HuH-7 (cell line): Measurements from ENCODE around the gene UHMK1.

Source experiments
- DNase-seq: peaks from one replicate; pipeline ENCODE4 v3.0.0; 2011; ENCODE audit warnings: low spot score

UHMK1 gene

GRCh38 chr1:162530307-162530987 is 32.8 kb downstream of the UHMK1 start:
- no peak for DNase-seq

GRCh38 chr1:162530988-162531319 is 33.3 kb downstream of the UHMK1 start:
- no peak for DNase-seq

DNA sequence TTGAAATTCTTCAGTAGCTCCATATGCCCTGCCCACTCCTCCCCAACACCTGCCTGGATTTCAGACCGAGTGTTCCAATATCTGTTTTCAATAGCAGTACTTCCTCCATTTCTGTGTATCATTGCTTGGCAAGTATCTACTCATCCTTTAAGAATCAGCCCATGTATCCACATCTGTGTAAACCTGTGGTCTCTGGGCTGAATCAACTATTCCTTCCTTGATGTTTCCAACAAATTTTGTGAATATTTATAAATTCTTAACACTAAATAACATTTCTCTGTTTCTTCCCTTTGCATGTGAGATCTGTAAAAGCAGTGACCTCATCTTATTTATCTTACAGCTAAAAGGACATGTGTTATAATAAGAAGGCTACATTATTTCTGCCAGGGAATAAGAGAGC is 37.9 kb downstream of the UHMK1 start:
- DNase-seq: no peak

- DNase-seq: no peak
Observed at GRCh38 chr1:162536511-162536910, 38.9 kb downstream of the UHMK1 start.

DNA sequence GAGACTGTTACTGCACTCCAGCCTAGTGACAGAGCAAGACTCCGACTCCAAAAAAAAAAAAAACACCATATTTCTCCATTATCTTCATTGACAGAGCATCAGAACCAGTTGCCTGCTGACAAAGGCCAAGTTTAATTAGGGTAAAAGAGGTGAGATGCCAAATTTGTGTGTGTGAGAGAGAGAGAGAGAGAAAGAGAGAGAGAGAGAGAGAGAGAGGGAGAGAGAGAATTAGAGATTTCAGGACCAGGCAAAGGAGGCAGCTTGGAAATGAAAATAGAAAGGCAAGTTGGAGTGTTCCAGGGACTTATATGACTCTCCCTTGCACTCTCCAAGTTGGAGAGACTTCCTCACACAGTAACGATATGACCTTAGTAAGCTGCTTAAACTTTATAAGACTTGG is 39.6 kb downstream of the UHMK1 start:
- DNase-seq: no peak

GRCh38 chr1:162538815-162539431 is 41.3 kb downstream of the UHMK1 start:
- no peak for DNase-seq

GRCh38 chr1:162541619-162542141 is 44.1 kb downstream of the UHMK1 start:
- DNase-seq: no peak

DNA sequence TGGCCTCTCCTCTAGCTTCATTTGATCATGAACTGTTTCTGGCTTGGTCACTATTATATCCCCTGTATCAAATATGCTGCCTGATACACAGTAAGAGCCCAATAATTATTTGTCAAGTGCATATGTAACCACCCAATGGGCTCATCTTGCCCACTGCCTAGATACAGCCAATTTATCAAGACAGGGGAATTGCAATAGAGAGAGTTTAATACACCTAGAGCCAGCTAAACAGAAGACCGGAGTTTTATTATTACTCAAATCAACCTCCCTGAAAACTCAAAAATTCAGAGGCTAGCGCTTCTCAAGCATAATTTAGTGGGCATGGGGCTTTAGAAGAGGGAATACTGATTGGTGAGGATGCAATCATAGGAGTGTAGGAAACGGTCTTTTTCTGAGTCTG is 45.6 kb downstream of the UHMK1 start:
- no peak for DNase-seq

DNA sequence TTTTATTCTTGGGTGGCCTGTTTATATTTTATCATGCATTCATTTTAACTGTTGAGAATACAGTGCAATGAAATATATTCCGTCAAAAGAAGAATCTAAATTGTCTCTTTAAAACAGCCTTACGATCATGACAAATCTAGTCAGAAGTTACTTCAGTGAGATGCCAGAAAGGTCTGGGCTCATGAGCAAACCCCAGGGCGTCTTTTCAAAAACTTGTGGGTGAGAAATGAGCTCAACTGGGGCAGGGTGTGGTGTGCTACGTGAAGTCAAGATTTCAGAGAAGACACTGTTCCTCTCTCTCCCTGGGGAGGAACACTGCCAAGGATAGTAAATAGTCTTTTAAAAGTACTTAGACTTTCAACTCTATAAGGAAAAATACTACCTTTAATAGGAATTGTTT is 50.6 kb downstream of the UHMK1 start:
- no peak for DNase-seq

DNA sequence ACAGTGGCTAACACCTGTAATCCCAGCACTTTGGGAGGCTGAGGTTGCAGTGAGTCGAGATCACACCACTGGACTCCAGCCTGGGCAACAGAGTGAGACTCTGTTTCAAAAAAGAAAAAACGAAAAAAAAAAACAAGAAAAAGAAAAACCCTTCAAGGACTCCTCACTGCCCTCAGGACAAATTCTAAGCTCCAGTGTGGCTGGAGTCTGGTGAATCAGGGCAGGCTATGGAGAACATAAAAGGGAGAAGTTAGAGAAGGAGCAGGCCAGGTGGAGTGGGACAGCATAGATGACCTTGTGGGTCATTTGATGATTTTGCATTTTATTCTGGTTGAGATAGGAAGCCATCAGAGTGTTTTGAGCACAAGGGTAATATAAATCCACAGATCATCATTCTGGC is 51.4 kb downstream of the UHMK1 start:
- DNase-seq: no peak

- no peak for DNase-seq
Observed at GRCh38 chr1:162550925-162551324, 53.3 kb downstream of the UHMK1 start.

GRCh38 chr1:162551969-162552683 is 54.5 kb downstream of the UHMK1 start:
- DNase-seq: no peak

DNA sequence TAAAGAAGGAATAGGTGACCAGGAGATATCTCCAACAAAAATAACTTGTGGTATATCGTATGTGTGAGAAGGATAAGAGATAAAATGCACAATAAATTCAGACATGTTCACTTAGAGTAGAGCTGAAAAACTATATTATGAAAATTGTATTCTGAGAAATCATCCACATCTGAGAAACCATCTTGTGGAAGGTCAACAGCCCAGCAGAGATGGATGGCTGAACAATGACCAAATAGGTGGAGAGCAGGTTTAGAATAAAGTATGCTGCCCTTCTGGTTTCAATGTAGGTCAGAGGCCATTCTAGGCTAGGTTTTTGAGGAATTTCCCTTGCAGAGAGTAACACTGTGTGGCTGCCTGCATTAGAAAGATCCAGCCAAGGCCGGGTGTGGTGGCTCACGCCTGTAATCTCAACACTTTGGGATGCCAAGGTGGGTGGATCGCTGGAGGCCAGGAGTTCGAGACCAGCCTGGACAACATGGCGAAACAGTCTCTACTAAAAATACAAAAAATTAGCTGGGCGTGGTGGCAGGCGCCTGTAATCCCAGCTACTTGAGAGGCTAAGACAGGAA is 55.1 kb downstream of the UHMK1 start:
- DNase-seq: no peak

DNA sequence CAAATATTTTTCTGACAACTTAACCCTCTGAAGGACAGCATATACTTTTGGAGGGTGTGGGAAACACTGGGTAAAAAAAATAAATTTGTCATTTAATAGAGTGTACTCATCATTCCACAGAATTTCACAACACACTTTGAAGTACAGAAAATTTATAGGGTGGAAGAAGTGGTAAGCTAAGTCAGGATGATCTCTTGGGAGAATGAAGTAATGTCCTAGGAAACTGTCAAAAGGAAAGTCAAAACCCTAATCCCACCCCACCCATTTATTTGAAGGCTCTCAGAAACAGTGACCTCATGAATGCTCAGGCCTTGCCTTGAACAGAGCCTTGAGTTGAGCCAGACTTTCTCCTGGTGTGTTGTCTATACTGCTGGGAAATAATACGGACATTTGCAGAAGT is 56.6 kb downstream of the UHMK1 start:
- DNase-seq: no peak

DNA sequence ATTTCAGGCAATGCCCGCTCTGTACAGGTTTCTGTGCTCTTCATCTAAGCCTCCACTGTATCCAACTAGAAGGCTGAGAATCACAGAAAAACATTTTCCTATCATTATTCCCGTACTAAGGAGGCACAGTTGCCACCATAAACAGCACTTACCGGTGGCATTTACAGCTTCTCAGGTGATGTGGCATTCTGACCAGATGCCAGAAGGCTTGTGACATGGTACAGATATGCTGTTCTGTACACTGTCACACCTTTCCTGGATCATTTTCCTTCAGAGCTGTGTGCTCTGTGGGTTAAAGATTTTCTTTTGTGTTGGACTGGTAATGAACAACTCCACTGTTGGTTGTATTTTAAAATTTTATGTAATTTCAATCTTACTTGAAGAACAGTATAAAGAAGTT is 59.9 kb downstream of the UHMK1 start:
- no peak for DNase-seq

- DNase-seq: peak; percentile 63
Observed at GRCh38 chr1:162560303-162561036, 62.9 kb downstream of the UHMK1 start.

DNA sequence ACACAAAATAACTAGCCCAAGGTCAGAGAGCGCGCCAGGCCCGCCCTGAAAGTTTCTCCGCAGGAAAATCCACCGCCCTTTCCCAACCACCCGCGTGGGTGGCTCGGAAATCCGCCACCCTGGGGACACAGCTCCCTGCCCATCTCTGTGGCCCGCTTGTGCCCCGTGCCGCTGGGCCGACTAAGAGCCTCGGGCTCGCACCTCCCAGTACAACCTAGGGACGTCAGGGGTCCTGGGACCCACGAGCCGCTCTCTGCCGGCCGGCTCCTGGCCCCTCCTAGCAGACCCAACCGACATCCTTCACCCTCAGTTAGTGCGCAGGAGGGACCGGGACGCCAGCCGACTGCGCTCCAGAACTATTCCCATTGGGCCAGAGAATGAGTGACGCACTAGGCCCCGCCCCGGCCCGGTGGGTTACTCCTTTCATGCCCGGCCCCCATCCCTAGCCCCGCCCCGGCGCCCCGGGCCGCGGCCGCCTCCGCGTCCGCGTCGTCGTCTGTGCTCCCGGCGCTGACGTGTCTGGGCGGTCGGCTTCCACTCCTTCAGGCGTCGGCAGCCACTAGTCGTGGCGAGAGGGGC is 63.5 kb downstream of the UHMK1 start:
- DNase-seq: peak; percentile 81

DNA sequence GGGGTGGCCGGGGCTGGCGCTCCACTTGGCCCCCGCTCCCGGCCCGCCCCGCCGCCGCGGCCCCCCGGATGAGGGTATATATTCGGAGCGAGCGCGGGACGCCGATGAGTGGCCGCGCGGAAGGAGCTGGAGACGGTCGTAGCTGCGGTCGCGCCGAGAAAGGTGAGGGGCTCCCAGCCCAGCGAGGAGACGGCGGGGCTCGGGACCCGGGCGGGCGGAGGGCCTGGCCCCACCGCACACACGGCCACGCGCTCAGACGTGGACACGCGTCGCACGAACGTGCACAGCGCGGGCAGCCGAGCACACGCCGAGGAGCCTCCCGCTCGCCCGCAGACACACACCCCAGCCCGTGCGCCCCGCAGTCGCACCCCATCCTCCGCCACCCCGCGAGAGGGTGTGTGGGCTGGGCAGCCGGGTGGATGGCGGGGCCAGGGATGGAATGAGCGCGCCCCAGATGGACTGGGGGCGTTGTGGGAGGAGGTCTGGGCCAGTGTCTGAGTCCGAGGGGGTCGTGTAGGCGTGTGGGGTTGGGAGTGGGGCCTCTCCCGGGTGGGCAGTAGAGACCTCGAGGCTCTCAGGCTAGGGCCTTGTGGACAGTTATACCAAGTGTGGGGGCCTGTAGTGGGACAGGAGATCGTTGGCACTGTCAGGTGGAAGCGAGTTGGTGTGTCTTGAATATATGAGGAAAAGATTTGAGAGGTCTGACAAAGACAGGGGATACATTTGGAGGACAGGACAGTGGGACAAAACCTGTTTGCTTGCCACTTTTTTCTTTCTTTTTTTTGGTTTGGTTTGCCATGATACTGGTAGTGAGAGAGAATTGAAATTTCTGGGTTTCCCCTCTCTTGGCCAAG is 64.2 kb downstream of the UHMK1 start, which contains the start of gene UAP1:
Gene UAP1 (plus strand): TSS at position 107 of the 854 bp plus-strand sequence. CDS start 4,347 bp downstream, outside the sequence.
- no peak for DNase-seq

- DNase-seq: no peak
Observed at GRCh38 chr1:162562470-162562828, 64.8 kb downstream of the UHMK1 start.

DNA sequence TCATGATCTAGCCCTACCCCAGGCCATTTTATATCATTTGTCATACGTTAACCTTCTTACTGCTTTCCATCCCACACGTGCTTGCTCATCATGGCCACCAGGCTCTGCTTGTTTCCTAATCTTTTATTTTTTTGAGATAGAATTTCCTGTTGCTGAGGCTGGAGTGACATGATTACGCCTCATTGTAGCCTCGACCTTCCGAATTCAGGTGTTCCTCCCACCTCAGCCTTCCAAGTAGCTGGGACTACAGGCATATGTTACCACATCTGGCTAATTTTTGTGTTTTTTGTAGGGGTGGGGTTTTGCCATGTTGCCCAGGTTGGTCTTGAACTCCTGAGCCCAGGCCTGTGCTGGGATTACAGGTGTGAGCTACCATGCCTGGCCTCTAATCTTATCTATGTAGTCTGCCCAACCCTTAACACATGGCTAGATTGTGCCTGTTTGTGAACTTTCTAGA is 67.2 kb downstream of the UHMK1 start:
- no peak for DNase-seq

- no peak for DNase-seq
Observed at GRCh38 chr1:162565460-162565859, 67.8 kb downstream of the UHMK1 start.
